NCI-H69 (cell line): ENCODE data around the gene TP53BP2.
"Not testable (repeated sequence)": the region's sequence is repeated elsewhere in the genome, so short reads cannot be mapped to it uniquely, and the experiment has no call there.

Source experiments
- DNase-seq: peaks from one replicate; lab custom pipeline; 2025; lab: John Stamatoyannopoulos, UW

The TP53BP2 gene

GRCh38 chr1:223739366-223740037 lies 106.2 kb downstream of the TP53BP2 start:
- no peak for DNase-seq

- peak; percentile 27 for DNase-seq
These were observed 107.0 kb downstream of the TP53BP2 start for GRCh38 chr1:223738465-223739365.

- DNase-seq: no peak
These were observed 108.4 kb downstream of the TP53BP2 start for GRCh38 chr1:223737342-223737741.

DNA sequence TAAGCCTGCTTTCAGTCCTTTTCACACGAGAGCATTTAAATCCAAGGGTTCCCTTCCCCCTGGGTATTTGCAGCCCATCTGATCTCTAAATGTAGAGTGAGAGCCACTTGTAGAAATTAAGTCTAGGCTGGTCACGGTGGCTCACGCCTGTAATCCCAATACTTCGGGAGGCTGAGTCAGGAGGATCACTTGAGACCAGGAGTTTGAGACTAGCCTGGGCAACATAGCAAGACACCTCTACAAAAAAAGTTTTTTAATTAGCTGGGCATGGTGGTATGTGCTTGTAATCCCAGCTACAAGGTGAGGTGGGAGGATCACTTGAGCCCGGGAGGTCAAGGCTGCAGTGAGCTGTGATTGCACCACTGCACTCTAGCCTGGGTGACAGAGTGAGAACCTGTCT lies 109.1 kb downstream of the TP53BP2 start:
- not testable (repeated sequence) for DNase-seq

DNA sequence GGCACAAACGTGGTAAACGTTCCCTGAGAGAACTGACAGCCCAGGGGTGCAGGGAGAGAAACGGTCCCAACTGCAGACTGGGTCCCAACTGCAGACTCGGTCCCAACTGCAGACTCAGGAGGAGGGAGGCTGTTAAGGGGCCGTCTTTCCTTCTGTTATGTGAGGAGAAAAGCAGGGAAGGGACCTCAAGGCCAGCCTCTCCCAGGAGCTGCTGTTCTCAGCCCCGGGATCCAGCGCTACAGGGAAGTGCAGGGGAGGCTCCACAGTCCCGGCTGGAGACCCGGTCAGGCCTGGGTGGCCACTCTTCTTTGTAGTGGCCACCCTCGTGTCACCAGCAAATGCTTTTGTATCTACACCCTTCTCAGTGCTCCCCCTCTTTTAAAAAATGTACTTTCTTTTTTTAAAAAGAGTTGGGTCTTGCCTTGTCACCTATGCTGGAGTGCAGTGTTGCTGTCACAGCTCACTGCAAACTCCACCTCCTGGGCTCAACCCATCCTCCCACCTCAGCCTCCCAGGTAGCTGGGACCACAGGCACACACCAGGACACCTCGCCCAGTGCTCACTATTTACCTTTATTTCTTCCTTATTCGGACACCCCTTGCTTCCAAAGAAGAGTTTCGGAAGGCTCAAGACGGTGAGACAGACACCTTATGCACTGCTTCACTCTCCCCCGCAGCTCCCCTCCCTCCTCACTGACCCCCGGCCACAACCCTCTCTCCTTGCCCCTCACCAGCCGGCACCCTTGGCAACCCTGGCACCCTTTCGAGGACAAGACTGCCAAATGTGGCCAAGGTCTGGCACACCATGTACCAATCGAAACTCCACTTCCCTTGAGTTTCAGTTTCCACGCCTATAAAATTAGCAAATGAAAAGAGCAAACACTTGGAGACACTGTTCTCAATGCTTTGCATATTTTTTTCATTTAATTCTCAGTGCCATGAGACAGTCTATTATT lies 111.6 kb downstream of the TP53BP2 start:
- DNase-seq: no peak

- peak; percentile 82 for DNase-seq
These were observed 112.6 kb downstream of the TP53BP2 start for GRCh38 chr1:223732993-223733798.

DNA sequence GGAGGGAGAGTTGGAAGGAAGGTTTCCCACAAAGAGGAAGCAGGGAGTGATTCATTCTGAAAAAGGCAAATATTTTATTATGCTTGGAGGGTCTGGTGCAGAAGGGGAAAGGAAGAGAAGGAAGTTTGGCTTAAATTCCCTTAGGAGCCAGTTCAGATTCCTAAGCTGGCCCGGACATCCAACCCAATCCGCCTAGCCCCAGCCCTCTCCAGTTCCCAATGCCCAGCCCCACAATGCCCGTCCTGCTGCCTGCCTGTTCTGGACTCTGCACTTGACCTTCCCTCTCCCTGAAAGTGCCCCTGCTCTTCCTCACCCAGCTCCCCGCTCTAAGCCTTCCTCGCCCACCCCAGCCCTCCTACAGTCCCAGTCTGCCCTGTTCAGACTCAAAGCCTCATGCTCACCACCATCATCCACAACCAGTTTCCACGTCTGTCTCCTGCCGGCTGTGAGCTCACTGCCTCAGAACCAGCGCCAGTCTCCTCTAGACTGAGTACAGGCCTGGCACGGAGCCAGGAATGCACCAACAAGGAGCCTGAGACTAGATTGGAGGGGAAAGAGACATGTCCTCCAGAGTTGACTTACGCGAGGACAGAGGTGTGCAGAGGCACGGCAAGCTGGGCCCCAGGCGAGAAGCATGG lies 114.5 kb downstream of the TP53BP2 start:
- DNase-seq: peak; percentile 13

- DNase-seq: no peak
These were observed 115.1 kb downstream of the TP53BP2 start for GRCh38 chr1:223730479-223731132.

DNA sequence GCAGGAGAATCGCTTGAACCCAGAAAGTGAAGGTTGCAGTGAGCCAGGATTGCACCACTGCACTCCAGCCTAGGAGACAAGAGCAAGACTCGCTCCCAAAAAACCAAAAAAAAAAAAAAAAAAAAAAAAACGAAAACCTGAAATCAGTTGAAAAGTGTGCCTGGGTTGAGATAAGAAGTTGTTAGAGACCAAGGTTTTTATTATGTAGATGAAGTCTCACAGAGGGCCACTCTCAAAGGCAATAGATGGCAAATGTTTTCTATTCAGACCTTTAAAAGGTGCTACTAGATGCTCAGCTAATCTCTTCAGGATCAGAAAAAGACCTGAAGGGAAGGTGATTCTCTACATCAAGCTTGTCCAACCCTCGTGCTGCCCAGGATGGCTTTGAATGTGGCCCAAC lies 115.8 kb downstream of the TP53BP2 start:
- no peak for DNase-seq
